MCF 10A (cell line): ENCODE data around the gene SLC15A1. TPM values are rescaled to one million over a fixed set of nuclear protein-coding genes. Genes with fewer than 3 reads are reported as not detected.

Source experiments
- BruUV-seq: library from RNA; stranded (reverse); fragments of 400-500 nt; replicated peaks from 2 replicates; lab custom pipeline; 2021; lab: Mats Ljungman, UMichigan
- CTCF ChIA-PET: fragments of 300-600 bp; sonication (Branson Sonifier 250); formaldehyde crosslinking; extraction: SDS; loops from one replicate; lab custom pipeline; 2021; ENCODE audit warnings: antibody characterized with exemption, inconsistent platforms; lab: Yijun Ruan, JAX
- POLR2A ChIA-PET: fragments of 300-600, 350-650 bp; sonication (Branson Sonifier 250); formaldehyde crosslinking; extraction: SDS; loops from one replicate; lab custom pipeline; 2020; ENCODE audit warnings: antibody characterized with exemption, inconsistent platforms; lab: Yijun Ruan, JAX
- DNase-seq: peaks from one replicate; pipeline ENCODE4 v3.0.0-alpha.2; 2018; ENCODE audit not compliant: unreplicated experiment
- H3K27ac Mint-ChIP-seq: one replicate; pipeline ENCODE4 v1.8.0; 2022; ENCODE audit warnings: mild to moderate bottlenecking, low read depth, mixed read lengths; ENCODE audit not compliant: unreplicated experiment
- H3K27me3 Mint-ChIP-seq: one replicate; pipeline ENCODE4 v1.8.0; 2022; ENCODE audit warnings: mixed read lengths; ENCODE audit not compliant: insufficient read depth, unreplicated experiment
- H3K36me3 Mint-ChIP-seq: one replicate; pipeline ENCODE4 v1.8.0; 2022; ENCODE audit warnings: mild to moderate bottlenecking, moderate library complexity, mixed read lengths; ENCODE audit not compliant: insufficient read depth, unreplicated experiment
- H3K4me1 Mint-ChIP-seq: one replicate; pipeline ENCODE4 v1.8.0; 2022; ENCODE audit warnings: mixed read lengths; ENCODE audit not compliant: insufficient read depth, unreplicated experiment
- H3K4me3 Mint-ChIP-seq: one replicate; pipeline ENCODE4 v1.8.0; 2022; ENCODE audit warnings: mild to moderate bottlenecking, moderate library complexity, mixed read lengths; ENCODE audit not compliant: unreplicated experiment
- H3K9me3 Mint-ChIP-seq: one replicate; pipeline ENCODE4 v1.8.0; 2022; ENCODE audit warnings: mixed read lengths; ENCODE audit not compliant: unreplicated experiment
- intact Hi-C: fragments of 100-400 bp; cut with micrococcal nuclease; formaldehyde crosslinking; loops from 2 replicates; pipeline ENCODE4 v1.14.1; 2022
- total RNA-seq: library from RNA; stranded (reverse); gene quantifications from 2 replicates; pipeline ENCODE4 v1.2.3, GENCODE V29; 2022
- TF ChIP-seq, protein P1 (sequence below): fragments of 200-600 bp; IDR thresholded peaks from one replicate; pipeline ENCODE4 v1.8.0; 2022; ENCODE audit warnings: antibody characterized with exemption, mild to moderate bottlenecking; ENCODE audit not compliant: unreplicated experiment

The SLC15A1 gene
- total RNA-seq, 1 experiment from 2014 or later, result not detected

DNA sequence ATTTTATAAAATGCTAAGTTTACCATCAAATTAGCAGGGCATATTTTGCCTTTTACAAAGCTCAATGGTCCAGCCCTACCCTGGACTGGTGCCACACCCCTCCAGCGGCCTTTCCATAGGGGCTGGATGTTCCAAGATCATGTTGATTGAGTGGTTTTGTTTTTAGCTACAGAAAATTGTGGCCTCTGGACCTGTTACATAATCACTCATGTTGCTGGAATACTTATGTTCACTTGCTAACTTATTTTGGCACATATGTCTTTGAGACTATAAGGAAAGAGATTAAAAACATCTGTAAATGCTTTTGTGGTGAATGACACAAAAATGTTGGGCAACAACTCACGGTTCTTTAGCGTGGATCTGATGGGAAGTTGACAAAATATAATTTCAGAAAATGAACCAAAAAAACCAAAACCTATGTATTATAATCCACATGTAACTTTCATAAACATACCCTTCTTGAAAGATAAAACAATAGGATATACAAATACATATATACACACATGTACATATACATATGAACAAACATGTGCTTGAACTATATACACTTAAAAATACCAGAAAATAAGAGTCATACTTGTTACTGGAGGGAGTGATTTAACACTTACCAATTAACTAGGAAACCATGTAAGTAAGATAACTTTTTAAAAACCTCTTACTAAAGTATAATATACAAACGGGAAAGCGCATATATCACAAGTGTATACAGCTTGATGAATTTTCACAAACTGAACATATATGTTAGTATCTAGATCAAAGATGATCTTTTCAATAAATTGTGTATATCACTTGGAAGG is 46.6 kb upstream of the SLC15A1 start:
- POLR2A ChIA-PET, result no interaction called here
- H3K27me3 Mint-ChIP-seq, result no peaks in the 10 kb centered on the region
- CTCF ChIA-PET, result interaction anchor here (0.7 to 1.2 kb wide), 2 partner anchors 23 to 44 kb away, joined by 3 to 6 read pairs; no protein-coding TSS in a partner anchor
- no peak overlapping the region for H3K27ac Mint-ChIP-seq
- no peaks in the 10 kb centered on the region for H3K9me3 Mint-ChIP-seq
- TF ChIP-seq, protein P1, sequence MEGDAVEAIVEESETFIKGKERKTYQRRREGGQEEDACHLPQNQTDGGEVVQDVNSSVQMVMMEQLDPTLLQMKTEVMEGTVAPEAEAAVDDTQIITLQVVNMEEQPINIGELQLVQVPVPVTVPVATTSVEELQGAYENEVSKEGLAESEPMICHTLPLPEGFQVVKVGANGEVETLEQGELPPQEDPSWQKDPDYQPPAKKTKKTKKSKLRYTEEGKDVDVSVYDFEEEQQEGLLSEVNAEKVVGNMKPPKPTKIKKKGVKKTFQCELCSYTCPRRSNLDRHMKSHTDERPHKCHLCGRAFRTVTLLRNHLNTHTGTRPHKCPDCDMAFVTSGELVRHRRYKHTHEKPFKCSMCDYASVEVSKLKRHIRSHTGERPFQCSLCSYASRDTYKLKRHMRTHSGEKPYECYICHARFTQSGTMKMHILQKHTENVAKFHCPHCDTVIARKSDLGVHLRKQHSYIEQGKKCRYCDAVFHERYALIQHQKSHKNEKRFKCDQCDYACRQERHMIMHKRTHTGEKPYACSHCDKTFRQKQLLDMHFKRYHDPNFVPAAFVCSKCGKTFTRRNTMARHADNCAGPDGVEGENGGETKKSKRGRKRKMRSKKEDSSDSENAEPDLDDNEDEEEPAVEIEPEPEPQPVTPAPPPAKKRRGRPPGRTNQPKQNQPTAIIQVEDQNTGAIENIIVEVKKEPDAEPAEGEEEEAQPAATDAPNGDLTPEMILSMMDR, result no peak
- no peaks in the 10 kb centered on the region for H3K4me1 Mint-ChIP-seq
- H3K4me3 Mint-ChIP-seq, result no peak overlapping the region
- peaks cover 58% of the 10 kb centered on the region for H3K36me3 Mint-ChIP-seq
- no TSS peak for BruUV-seq
- intact Hi-C loops, result no loop called here
- peak; percentile 59 for DNase-seq

DNA sequence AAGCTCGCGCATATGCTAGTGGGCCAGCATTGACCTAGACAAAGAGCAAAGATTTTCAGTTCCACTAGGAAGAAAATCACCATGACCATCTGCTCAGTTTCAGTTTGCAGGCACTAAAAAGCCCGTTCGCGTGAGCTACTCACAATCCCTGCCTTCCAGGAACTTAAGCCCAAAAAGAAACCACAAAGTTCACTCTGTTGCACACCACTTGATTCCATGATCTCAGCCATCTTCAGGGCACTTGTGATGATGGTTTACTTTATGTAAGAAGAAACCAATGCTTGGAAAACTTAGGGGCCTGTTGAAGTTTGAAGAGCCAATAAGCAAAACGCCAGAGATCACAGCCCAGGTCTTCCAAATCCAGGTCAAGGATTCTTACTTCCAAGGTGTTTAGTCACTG is 45.0 kb upstream of the SLC15A1 start:
- H3K27ac Mint-ChIP-seq, result no peak overlapping the region
- BruUV-seq, result no TSS peak
- H3K4me1 Mint-ChIP-seq, result no peaks in the 10 kb centered on the region
- no peak for DNase-seq
- ChIA-PET CTCF (no interaction called here), POLR2A (no interaction called here)
- H3K4me3 Mint-ChIP-seq, result no peak overlapping the region
- intact Hi-C loops, result no loop called here
- TF ChIP-seq, protein P1, result no peak
- peaks cover 56% of the 10 kb centered on the region for H3K36me3 Mint-ChIP-seq
- H3K27me3 Mint-ChIP-seq, result no peaks in the 10 kb centered on the region
- no peaks in the 10 kb centered on the region for H3K9me3 Mint-ChIP-seq

DNA sequence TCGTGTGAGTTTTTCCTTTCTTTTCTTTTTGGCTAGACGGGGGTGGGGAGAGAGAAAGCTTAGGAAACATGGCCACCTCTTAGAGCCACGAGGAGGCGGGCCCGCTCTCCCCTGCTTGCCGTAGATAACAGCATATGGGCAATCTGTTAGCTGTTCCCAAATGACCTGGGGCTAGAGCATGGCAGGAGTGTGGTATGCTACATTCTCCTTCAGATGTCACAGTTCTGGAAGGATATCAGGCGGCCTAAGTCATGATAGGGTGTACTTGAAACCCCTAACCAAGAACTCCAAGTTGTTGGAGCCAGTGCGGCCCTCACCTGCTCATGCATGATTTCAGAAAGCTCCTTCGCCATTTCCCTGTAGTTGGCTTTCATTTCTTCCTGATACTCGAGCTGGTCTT is 44.3 kb upstream of the SLC15A1 start:
- CTCF ChIA-PET, result interaction anchor here (0.6 kb wide), 1 partner anchor 997 kb away, joined by 3 read pairs; no protein-coding TSS in a partner anchor
- Mint-ChIP-seq H3K27ac (no peak overlapping the region), H3K36me3 (peaks cover 58% of the 10 kb centered on the region)

DNA sequence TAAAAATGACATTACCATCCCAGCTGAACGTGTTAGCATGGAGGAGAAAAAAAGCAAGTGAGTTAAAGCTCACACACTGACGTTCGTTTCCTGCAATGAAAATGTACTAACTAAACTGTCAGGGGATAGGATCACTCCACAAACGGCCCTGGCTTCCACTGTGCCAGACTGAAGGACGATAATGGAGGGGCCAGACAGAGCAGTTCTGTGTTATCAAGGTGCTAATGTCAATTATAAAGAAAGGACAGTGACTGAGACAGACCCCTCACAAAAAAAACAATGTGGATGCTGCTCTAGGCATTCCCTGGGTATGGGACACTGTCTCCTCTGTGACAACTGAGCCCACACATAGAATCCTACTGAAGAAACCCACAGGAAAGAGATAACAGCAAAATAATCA is 43.7 kb upstream of the SLC15A1 start:
- H3K27me3 Mint-ChIP-seq, result no peaks in the 10 kb centered on the region
- CTCF ChIA-PET, result interaction anchor here (0.6 to 0.9 kb wide), 3 partner anchors 18 to 143 kb away, joined by 3 to 4 read pairs (median 3); no protein-coding TSS in a partner anchor
- no TSS peak for BruUV-seq
- no peak for DNase-seq
- no peak overlapping the region for H3K4me3 Mint-ChIP-seq
- H3K36me3 Mint-ChIP-seq, result peaks cover 58% of the 10 kb centered on the region
- H3K27ac Mint-ChIP-seq, result no peak overlapping the region
- no peaks in the 10 kb centered on the region for H3K4me1 Mint-ChIP-seq
- intact Hi-C loops, result no loop called here
- POLR2A ChIA-PET, result no interaction called here
- no peaks in the 10 kb centered on the region for H3K9me3 Mint-ChIP-seq
- TF ChIP-seq, protein P1, result no peak

More for the DNA sequence above, 44.3 kb upstream of the SLC15A1 start:
- H3K27me3 Mint-ChIP-seq, result no peaks in the 10 kb centered on the region
- H3K4me1 Mint-ChIP-seq, result no peaks in the 10 kb centered on the region
- TF ChIP-seq, protein P1, result no peak
- POLR2A ChIA-PET, result no interaction called here
- intact Hi-C loops, result no loop called here
- H3K9me3 Mint-ChIP-seq, result no peaks in the 10 kb centered on the region
- no TSS peak for BruUV-seq
- no peak overlapping the region for H3K4me3 Mint-ChIP-seq
- no peak for DNase-seq
